ENCODE results near the gene TMEM201. TPM values are rescaled to one million over a fixed set of nuclear protein-coding genes. Genes with fewer than 3 reads are reported as not detected.
"Not testable (repeated sequence)": the region's sequence is repeated elsewhere in the genome, so short reads cannot be mapped to it uniquely, and the experiment has no call there.

TMEM201 gene
- total RNA-seq, 1 donor from 2014 or later = 9.9 TPM

- Histone ChIP-seq H3K4me3 (ENCODE audit: low read depth, low read length) (no peak overlapping the region), H3K27me3 (ENCODE audit: control insufficient read depth, insufficient read depth, low read length) (no peaks in the 10 kb centered on the region), H3K36me3 (ENCODE audit: control insufficient read depth, insufficient read depth, low read length) (no peaks in the 10 kb centered on the region)
- no peak for DNase-seq (ENCODE audit: low read depth)
- peak; percentile 79 for TF ChIP-seq CTCF (IDR thresholded peaks at IDR 0.05; ENCODE audit: insufficient read depth, low read length, poor library complexity, severe bottlenecking)
Measured at GRCh38 chr1:9615316-9616063, 26.8 kb downstream of the TMEM201 start.

GRCh38 chr1:9618909-9619679 lies 30.4 kb downstream of the TMEM201 start:
- Histone ChIP-seq H3K27me3 (ENCODE audit: control insufficient read depth, insufficient read depth, low read length) (no peaks in the 10 kb centered on the region), H3K36me3 (ENCODE audit: control insufficient read depth, insufficient read depth, low read length) (no peaks in the 10 kb centered on the region), H3K4me3 (ENCODE audit: low read depth, low read length) (no peak overlapping the region)
- DNase-seq (ENCODE audit: low read depth) = no peak
- no peak for TF ChIP-seq CTCF (IDR thresholded peaks at IDR 0.05; ENCODE audit: insufficient read depth, low read length, poor library complexity, severe bottlenecking)

GRCh38 chr1:9621032-9621431 lies 32.3 kb downstream of the TMEM201 start:
- no peaks in the 10 kb centered on the region for H3K27me3 ChIP-seq (ENCODE audit: control insufficient read depth, insufficient read depth, low read length)
- no peak for DNase-seq (ENCODE audit: low read depth)
- H3K4me3 ChIP-seq (ENCODE audit: low read depth, low read length) = no peak overlapping the region
- no peaks in the 10 kb centered on the region for H3K36me3 ChIP-seq (ENCODE audit: control insufficient read depth, insufficient read depth, low read length)
- TF ChIP-seq CTCF (IDR thresholded peaks at IDR 0.05; ENCODE audit: insufficient read depth, low read length, poor library complexity, severe bottlenecking) = no peak

- H3K4me3 ChIP-seq (ENCODE audit: low read depth, low read length) = no peak overlapping the region
- H3K27me3 ChIP-seq (ENCODE audit: control insufficient read depth, insufficient read depth, low read length) = no peaks in the 10 kb centered on the region
- no peak for TF ChIP-seq CTCF (IDR thresholded peaks at IDR 0.05; ENCODE audit: insufficient read depth, low read length, poor library complexity, severe bottlenecking)
- DNase-seq (ENCODE audit: low read depth) = no peak
- no peaks in the 10 kb centered on the region for H3K36me3 ChIP-seq (ENCODE audit: control insufficient read depth, insufficient read depth, low read length)
Measured at GRCh38 chr1:9624081-9624480, 35.4 kb downstream of the TMEM201 start.

- not testable (repeated sequence) for H3K27me3 ChIP-seq (ENCODE audit: control insufficient read depth, insufficient read depth, low read length); H3K36me3 ChIP-seq (ENCODE audit: control insufficient read depth, insufficient read depth, low read length); DNase-seq (ENCODE audit: low read depth); H3K4me3 ChIP-seq (ENCODE audit: low read depth, low read length)
Measured at GRCh38 chr1:9625030-9625429, 36.3 kb downstream of the TMEM201 start.

GRCh38 chr1:9626201-9626608 lies 37.5 kb downstream of the TMEM201 start:
- Histone ChIP-seq H3K4me3 (ENCODE audit: low read depth, low read length) (no peak overlapping the region), H3K27me3 (ENCODE audit: control insufficient read depth, insufficient read depth, low read length) (no peaks in the 10 kb centered on the region), H3K36me3 (ENCODE audit: control insufficient read depth, insufficient read depth, low read length) (no peaks in the 10 kb centered on the region)
- TF ChIP-seq CTCF (IDR thresholded peaks at IDR 0.05; ENCODE audit: insufficient read depth, low read length, poor library complexity, severe bottlenecking) = no peak
- DNase-seq (ENCODE audit: low read depth) = no peak
